Uterus (tissue), 2 donors: ENCODE measurements around the gene ADORA2A.

Experiments used
- POLR2A ChIP-seq, 2 donors: fragments of 450-650 bp; IDR thresholded peaks; one replicate each; pipeline ENCODE4 v1.6.1; 2016; ENCODE audit warnings: antibody characterized with exemption in 2 of 2, mild to moderate bottlenecking in 1 of 2, moderate library complexity in 1 of 2
- TF ChIP-seq, protein P1 (sequence below), 4 experiments: fragments of 200-600 bp in 2 of 4; fragments of 450-650 bp in 2 of 4; sonication (generic) in 2 of 4; IDR thresholded peaks; one replicate each; pipeline ENCODE4 v1.5.1; 2016 to 2019; ENCODE audit warnings: antibody characterized with exemption in 4 of 4, mild to moderate bottlenecking in 2 of 4, moderate library complexity in 1 of 4

GRCh38 chr22:24391836-24392217 lies 35.6 kb upstream of the ADORA2A start:
- TF ChIP-seq, protein P1, sequence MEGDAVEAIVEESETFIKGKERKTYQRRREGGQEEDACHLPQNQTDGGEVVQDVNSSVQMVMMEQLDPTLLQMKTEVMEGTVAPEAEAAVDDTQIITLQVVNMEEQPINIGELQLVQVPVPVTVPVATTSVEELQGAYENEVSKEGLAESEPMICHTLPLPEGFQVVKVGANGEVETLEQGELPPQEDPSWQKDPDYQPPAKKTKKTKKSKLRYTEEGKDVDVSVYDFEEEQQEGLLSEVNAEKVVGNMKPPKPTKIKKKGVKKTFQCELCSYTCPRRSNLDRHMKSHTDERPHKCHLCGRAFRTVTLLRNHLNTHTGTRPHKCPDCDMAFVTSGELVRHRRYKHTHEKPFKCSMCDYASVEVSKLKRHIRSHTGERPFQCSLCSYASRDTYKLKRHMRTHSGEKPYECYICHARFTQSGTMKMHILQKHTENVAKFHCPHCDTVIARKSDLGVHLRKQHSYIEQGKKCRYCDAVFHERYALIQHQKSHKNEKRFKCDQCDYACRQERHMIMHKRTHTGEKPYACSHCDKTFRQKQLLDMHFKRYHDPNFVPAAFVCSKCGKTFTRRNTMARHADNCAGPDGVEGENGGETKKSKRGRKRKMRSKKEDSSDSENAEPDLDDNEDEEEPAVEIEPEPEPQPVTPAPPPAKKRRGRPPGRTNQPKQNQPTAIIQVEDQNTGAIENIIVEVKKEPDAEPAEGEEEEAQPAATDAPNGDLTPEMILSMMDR (IDR thresholded peaks at IDR 0.05): no peak
- TF ChIP-seq POLR2A (IDR thresholded peaks at IDR 0.05): no peak
